SK-N-SH treated with all-trans-retinoic acid at 6 μM for 48 hours (cell line): Measurements from ENCODE around the gene PFDN2.
A peak's percentile ranks its signal among the peaks of the same experiment; 100 is the strongest.

Source experiments
- ATAC-seq: fragments of 200-7000 bp; cut with Tn5 transposase; 3 replicates; pipeline ENCODE4 v1.9.1; 2020; ENCODE audit warnings: mild to moderate bottlenecking, moderate library complexity
- ARNTL ChIP-seq: fragments of 450-650 bp; formaldehyde crosslinking; IDR thresholded peaks from 2 replicates; pipeline ENCODE4 v1.5.0; 2020; ENCODE audit warnings: low read depth, mild to moderate bottlenecking, moderate library complexity, borderline replicate concordance
- BACH2 ChIP-seq: fragments of 250-450 bp; sonication (Bioruptor Pico); IDR thresholded peaks from 2 replicates; pipeline ENCODE4 v1.9.0; 2021; ENCODE audit warnings: mild to moderate bottlenecking, borderline replicate concordance
- CREB5 ChIP-seq: fragments of 250-450 bp; sonication (Bioruptor Pico); IDR thresholded peaks from 2 replicates; pipeline ENCODE4 v1.5.1; 2020; ENCODE audit warnings: low read depth, mild to moderate bottlenecking, moderate library complexity
- CSDC2 ChIP-seq: fragments of 250-450 bp; sonication (Bioruptor Pico); IDR thresholded peaks from 2 replicates; pipeline ENCODE4 v1.5.0; 2020; ENCODE audit warnings: mild to moderate bottlenecking, moderate library complexity
- ESRRG ChIP-seq: fragments of 250-450 bp; sonication (Bioruptor Pico); IDR thresholded peaks from 2 replicates; pipeline ENCODE4 v1.6.1; 2021; ENCODE audit warnings: mild to moderate bottlenecking
- ISL1 ChIP-seq: fragments of 250-450 bp; sonication (Bioruptor Pico); IDR thresholded peaks from 2 replicates; pipeline ENCODE4 v2.1.2; 2022; ENCODE audit warnings: mild to moderate bottlenecking, moderate library complexity
- OSR1 ChIP-seq: fragments of 250-450 bp; sonication (Bioruptor Pico); IDR thresholded peaks from 2 replicates; pipeline ENCODE4 v1.8.0; 2022; ENCODE audit warnings: moderate library complexity, mild to moderate bottlenecking, inconsistent platforms
- PATZ1 ChIP-seq: fragments of 250-450 bp; sonication (Bioruptor Pico); IDR thresholded peaks from 2 replicates; pipeline ENCODE4 v1.8.0; 2020; ENCODE audit warnings: mild to moderate bottlenecking, moderate library complexity, borderline replicate concordance
- POU6F1 ChIP-seq: fragments of 250-450 bp; sonication (Bioruptor Pico); IDR thresholded peaks from 2 replicates; pipeline ENCODE4 v1.8.0; 2021; ENCODE audit warnings: low read depth, mild to moderate bottlenecking, moderate library complexity, borderline replicate concordance
- PPARA ChIP-seq: fragments of 250-450 bp; sonication (Bioruptor Pico); IDR thresholded peaks from 2 replicates; pipeline ENCODE4 v1.5.0; 2020; ENCODE audit warnings: mild to moderate bottlenecking, borderline replicate concordance
- RARB ChIP-seq: fragments of 250-450 bp; sonication (Bioruptor Pico); IDR thresholded peaks from 2 replicates; pipeline ENCODE4 v1.8.0; 2021; ENCODE audit warnings: mild to moderate bottlenecking, moderate library complexity
- SNAI2 ChIP-seq: fragments of 250-450 bp; sonication (Bioruptor Pico); IDR thresholded peaks from 2 replicates; pipeline ENCODE4 v1.5.0; 2020; ENCODE audit warnings: mild to moderate bottlenecking, moderate library complexity
- TCF4 ChIP-seq: fragments of 250-450 bp; sonication (Bioruptor Pico); IDR thresholded peaks from 2 replicates; pipeline ENCODE4 v1.8.0; 2021; ENCODE audit warnings: mild to moderate bottlenecking, moderate library complexity, borderline replicate concordance
- TOX ChIP-seq: fragments of 250-450 bp; sonication (Bioruptor Pico); IDR thresholded peaks from 2 replicates; pipeline ENCODE4 v1.8.0; 2021; ENCODE audit warnings: mild to moderate bottlenecking, moderate library complexity, borderline replicate concordance
- TSHZ2 ChIP-seq: fragments of 250-450 bp; sonication (Bioruptor Pico); IDR thresholded peaks from 2 replicates; pipeline ENCODE4 v1.5.0; 2020; ENCODE audit warnings: mild to moderate bottlenecking, moderate library complexity
- ZC3H10 ChIP-seq: fragments of 250-450 bp; sonication (Bioruptor Pico); IDR thresholded peaks from 2 replicates; pipeline ENCODE4 v1.5.1; 2021; ENCODE audit warnings: mild to moderate bottlenecking, moderate library complexity
- ZFP3 ChIP-seq: fragments of 250-450 bp; sonication (Bioruptor Pico); IDR thresholded peaks from 2 replicates; pipeline ENCODE4 v1.5.0; 2020; ENCODE audit warnings: mild to moderate bottlenecking, moderate library complexity
- ZFP30 ChIP-seq: fragments of 450-650 bp; formaldehyde crosslinking; IDR thresholded peaks from 2 replicates; pipeline ENCODE4 v1.5.0; 2022; ENCODE audit warnings: mild to moderate bottlenecking, moderate library complexity
- ZNF565 ChIP-seq: fragments of 450-650 bp; formaldehyde crosslinking; conservative IDR thresholded peaks from 2 replicates; pipeline ENCODE4 v1.5.0; 2020; ENCODE audit warnings: low read depth, mild to moderate bottlenecking, moderate library complexity
- ZNF70 ChIP-seq: fragments of 450-650 bp; formaldehyde crosslinking; IDR thresholded peaks from 2 replicates; pipeline ENCODE4 v1.5.0; 2020; ENCODE audit warnings: mild to moderate bottlenecking, moderate library complexity

Gene PFDN2

GRCh38 chr1:161140755-161141400, 23.0 kb upstream of the PFDN2 start:
- no peak for ATAC-seq
- TF ChIP-seq BACH2 (CRISPR knock-in tag) (no peak), ARNTL (CRISPR knock-in tag) (no peak), POU6F1 (CRISPR knock-in tag) (no peak), TCF4 (CRISPR knock-in tag) (no peak), OSR1 (CRISPR knock-in tag) (no peak), ZNF565 (CRISPR knock-in tag) (no peak), SNAI2 (CRISPR knock-in tag) (no peak), PPARA (CRISPR knock-in tag) (no peak), ZFP3 (CRISPR knock-in tag) (no peak), PATZ1 (no peak), CREB5 (no peak), TSHZ2 (CRISPR knock-in tag) (no peak)

GRCh38 chr1:161139766-161140165, 21.9 kb upstream of the PFDN2 start:
- ATAC-seq: peak; percentile 90
- no peak for TF ChIP-seq ZFP3 (CRISPR knock-in tag)
- no peak for TF ChIP-seq CREB5
- no peak for TF ChIP-seq ISL1 (CRISPR knock-in tag)
- TF ChIP-seq TSHZ2 (CRISPR knock-in tag): no peak
- no peak for TF ChIP-seq ZC3H10 (CRISPR knock-in tag)
- no peak for TF ChIP-seq OSR1 (CRISPR knock-in tag)
- TF ChIP-seq ARNTL (CRISPR knock-in tag): no peak
- no peak for TF ChIP-seq ESRRG (CRISPR knock-in tag)
- TF ChIP-seq RARB: no peak

- ATAC-seq: no peak
- TF ChIP-seq ESRRG (CRISPR knock-in tag) (no peak), OSR1 (CRISPR knock-in tag) (no peak), CREB5 (no peak), ARNTL (CRISPR knock-in tag) (no peak), ZC3H10 (CRISPR knock-in tag) (no peak), ZNF70 (CRISPR knock-in tag) (no peak), TOX (no peak), ZFP30 (CRISPR knock-in tag) (no peak), CSDC2 (no peak)
- TF ChIP-seq, all 23 proteins: peak for 0
These were observed 20.6 kb upstream of the PFDN2 start for GRCh38 chr1:161138431-161138830.
